HG02840 (cell line): ENCODE measurements around the gene KCNK15.

Experiments
- ATAC-seq: cut with Tn5 transposase; IDR thresholded peaks from one replicate; pipeline ENCODE4 v1.9.1; 2021; ENCODE audit warnings: mild to moderate bottlenecking, moderate library complexity, moderate number of reproducible peaks; ENCODE audit not compliant: unreplicated experiment, low FRiP score

Gene KCNK15

GRCh38 chr20:44714701-44715498, 30.8 kb upstream of the KCNK15 start, which contains the start of gene CCN5:
TSS of gene CCN5 (plus strand) at chr20:44715369. CDS start at chr20:44715391, 22 bp downstream.
- ATAC-seq, result no peak

GRCh38 chr20:44715499-44716308, 30.0 kb upstream of the KCNK15 start:
- ATAC-seq, result no peak

- no peak for ATAC-seq
These were observed 29.2 kb upstream of the KCNK15 start for GRCh38 chr20:44716309-44717106.

GRCh38 chr20:44717986-44718385, 27.7 kb upstream of the KCNK15 start:
- ATAC-seq, result no peak

GRCh38 chr20:44719841-44720240, 25.8 kb upstream of the KCNK15 start:
- ATAC-seq, result no peak

GRCh38 chr20:44720621-44720996, 25.1 kb upstream of the KCNK15 start:
- no peak for ATAC-seq

- ATAC-seq, result no peak
These were observed 24.5 kb upstream of the KCNK15 start for GRCh38 chr20:44720997-44721784.

GRCh38 chr20:44721785-44722054, 23.9 kb upstream of the KCNK15 start:
- ATAC-seq, result no peak

- ATAC-seq, result no peak
These were observed 22.7 kb upstream of the KCNK15 start for GRCh38 chr20:44722990-44723389.

- no peak for ATAC-seq
These were observed 22.3 kb upstream of the KCNK15 start for GRCh38 chr20:44723391-44723790.

- ATAC-seq, result no peak
These were observed 21.8 kb upstream of the KCNK15 start for GRCh38 chr20:44723798-44724362.

- ATAC-seq, result no peak
These were observed 21.1 kb upstream of the KCNK15 start for GRCh38 chr20:44724423-44725091.

GRCh38 chr20:44725837-44726236, 19.8 kb upstream of the KCNK15 start:
- no peak for ATAC-seq

- no peak for ATAC-seq
These were observed 18.6 kb upstream of the KCNK15 start for GRCh38 chr20:44727039-44727438.

GRCh38 chr20:44727651-44728050, 18.0 kb upstream of the KCNK15 start:
- ATAC-seq, result no peak

- no peak for ATAC-seq
These were observed 16.7 kb upstream of the KCNK15 start for GRCh38 chr20:44728801-44729443.

GRCh38 chr20:44730441-44730840, 15.2 kb upstream of the KCNK15 start:
- ATAC-seq, result no peak

- ATAC-seq, result no peak
These were observed 14.0 kb upstream of the KCNK15 start for GRCh38 chr20:44731657-44732056.

GRCh38 chr20:44732327-44732726, 13.3 kb upstream of the KCNK15 start:
- ATAC-seq, result no peak
